ENCODE data around the gene PRR27. TPM values are rescaled to one million over a fixed set of nuclear protein-coding genes. Genes with fewer than 3 reads are reported as not detected.

PRR27 gene
- total and polyA plus RNA-seq, 7 donors: not detected

DNA sequence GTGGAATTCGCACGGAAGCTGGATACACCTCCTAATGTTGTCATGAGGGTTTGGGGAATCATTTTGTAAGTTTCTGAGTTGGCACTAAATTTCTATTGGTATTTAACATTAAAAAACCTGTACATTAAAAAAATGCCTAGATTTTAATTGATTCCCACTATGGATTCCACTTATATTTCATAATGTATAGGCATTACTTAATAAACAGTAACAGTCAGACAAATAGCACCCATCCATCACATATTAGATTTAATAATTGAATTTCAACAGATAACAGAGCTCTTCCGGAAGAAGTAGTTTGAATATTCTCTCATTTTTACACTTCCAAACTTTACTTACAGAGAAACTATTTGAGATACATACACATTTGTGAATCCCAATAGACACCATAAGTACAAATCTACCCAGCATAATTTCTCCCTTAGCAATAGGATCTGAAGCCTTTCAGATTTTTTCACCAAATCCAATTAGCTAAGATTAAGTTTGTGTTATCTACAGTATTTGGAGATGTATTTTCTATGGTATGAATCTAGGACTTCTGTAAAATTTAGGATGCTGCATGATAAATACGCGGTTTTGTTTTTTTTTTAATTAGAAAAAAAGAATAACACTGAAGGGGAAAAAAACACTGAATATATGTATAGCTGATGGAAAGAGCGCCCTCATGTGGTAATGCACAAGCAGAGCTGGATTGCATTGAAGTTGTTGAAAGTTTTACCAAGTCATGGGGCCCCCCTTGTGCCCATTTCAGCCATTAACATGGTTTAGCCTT is 29.3 kb downstream of the PRR27 start:
- ATAC-seq (no peak), DNase-seq (no peak)
- WGBS, 3 donors: 51 to 58% (median 54%) methylated on average over 6 of the region's 6 CpGs
- Histone ChIP-seq H3K27ac (no peak overlapping the region), H3K36me3 (ENCODE audit: insufficient read depth in 1 of 2, low read depth in 1 of 2) (no peaks in the 10 kb centered on the region), H3K9me3 (no peaks in the 10 kb centered on the region), H3K4me3 (no peak overlapping the region), H3K27me3 (ENCODE audit: insufficient read depth in 3 of 3, low read length in 2 of 3) (no peaks in the 10 kb centered on the region), H3K4me1 (no peaks in the 10 kb centered on the region)
- TF ChIP-seq, protein P1, sequence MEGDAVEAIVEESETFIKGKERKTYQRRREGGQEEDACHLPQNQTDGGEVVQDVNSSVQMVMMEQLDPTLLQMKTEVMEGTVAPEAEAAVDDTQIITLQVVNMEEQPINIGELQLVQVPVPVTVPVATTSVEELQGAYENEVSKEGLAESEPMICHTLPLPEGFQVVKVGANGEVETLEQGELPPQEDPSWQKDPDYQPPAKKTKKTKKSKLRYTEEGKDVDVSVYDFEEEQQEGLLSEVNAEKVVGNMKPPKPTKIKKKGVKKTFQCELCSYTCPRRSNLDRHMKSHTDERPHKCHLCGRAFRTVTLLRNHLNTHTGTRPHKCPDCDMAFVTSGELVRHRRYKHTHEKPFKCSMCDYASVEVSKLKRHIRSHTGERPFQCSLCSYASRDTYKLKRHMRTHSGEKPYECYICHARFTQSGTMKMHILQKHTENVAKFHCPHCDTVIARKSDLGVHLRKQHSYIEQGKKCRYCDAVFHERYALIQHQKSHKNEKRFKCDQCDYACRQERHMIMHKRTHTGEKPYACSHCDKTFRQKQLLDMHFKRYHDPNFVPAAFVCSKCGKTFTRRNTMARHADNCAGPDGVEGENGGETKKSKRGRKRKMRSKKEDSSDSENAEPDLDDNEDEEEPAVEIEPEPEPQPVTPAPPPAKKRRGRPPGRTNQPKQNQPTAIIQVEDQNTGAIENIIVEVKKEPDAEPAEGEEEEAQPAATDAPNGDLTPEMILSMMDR (IDR thresholded peaks at IDR 0.05): peak; percentile 9
- intact Hi-C loops (cut with DNase I): no loop called here

DNA sequence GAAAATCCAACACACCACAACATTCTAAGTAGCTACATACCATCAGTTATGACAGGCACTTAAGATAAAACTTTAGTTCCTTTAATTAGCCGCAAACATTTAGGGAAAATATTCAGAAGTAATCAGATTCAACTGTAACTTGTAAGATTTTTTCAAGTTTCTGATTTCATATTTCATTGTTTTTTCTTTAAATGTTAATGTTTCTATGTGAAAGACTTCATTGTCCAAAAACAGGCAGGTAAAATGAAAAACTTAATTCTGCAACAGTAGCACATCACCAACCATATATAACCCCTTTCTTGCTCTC is 29.9 kb downstream of the PRR27 start:
- WGBS, 3 donors: 61 to 77% (median 63%) methylated on average over 1 of the region's 1 CpG
- H3K27ac ChIP-seq: no peak overlapping the region
- no peak overlapping the region for H3K4me3 ChIP-seq
- DNase-seq (no peak), ATAC-seq (no peak)
- no peaks in the 10 kb centered on the region for H3K27me3 ChIP-seq (ENCODE audit: insufficient read depth in 3 of 3, low read length in 2 of 3)
- H3K9me3 ChIP-seq: no peaks in the 10 kb centered on the region
- intact Hi-C loops (cut with DNase I): no loop called here
- no peaks in the 10 kb centered on the region for H3K4me1 ChIP-seq
- no peaks in the 10 kb centered on the region for H3K36me3 ChIP-seq (ENCODE audit: insufficient read depth in 1 of 2, low read depth in 1 of 2)
- TF ChIP-seq, protein P1 (IDR thresholded peaks at IDR 0.05): no peak

DNA sequence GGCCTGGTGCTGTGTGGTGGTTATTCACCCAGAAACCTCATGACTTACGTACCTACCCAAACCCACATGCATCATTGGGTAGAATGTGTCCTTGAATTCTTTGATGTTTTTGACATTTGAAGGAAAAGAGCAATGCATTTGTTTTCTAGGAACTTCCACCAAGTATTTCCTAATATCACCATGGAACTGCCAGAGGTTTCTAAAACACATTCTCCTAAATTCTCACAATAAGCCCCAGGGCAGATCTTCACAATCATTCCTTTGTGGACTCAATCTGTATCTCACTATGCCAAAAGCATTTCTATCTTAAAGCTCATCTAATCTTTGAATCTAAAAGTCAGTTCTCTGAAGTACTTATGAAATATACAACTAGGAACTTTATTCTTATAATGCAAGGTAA is 33.2 kb downstream of the PRR27 start:
- H3K36me3 ChIP-seq (ENCODE audit: insufficient read depth in 1 of 2, low read depth in 1 of 2): no peaks in the 10 kb centered on the region
- H3K4me1 ChIP-seq: no peaks in the 10 kb centered on the region
- no peak for DNase-seq
- no peaks in the 10 kb centered on the region for H3K9me3 ChIP-seq
- ATAC-seq: no peak
- H3K27ac ChIP-seq: no peak overlapping the region
- no peaks in the 10 kb centered on the region for H3K27me3 ChIP-seq (ENCODE audit: insufficient read depth in 3 of 3, low read length in 2 of 3)
- H3K4me3 ChIP-seq: no peak overlapping the region
- TF ChIP-seq, protein P1 (IDR thresholded peaks at IDR 0.05): no peak
- WGBS, 3 donors: 85 to 90% (median 86%) methylated on average over 1 of the region's 1 CpG
- intact Hi-C loops (cut with DNase I): no loop called here

DNA sequence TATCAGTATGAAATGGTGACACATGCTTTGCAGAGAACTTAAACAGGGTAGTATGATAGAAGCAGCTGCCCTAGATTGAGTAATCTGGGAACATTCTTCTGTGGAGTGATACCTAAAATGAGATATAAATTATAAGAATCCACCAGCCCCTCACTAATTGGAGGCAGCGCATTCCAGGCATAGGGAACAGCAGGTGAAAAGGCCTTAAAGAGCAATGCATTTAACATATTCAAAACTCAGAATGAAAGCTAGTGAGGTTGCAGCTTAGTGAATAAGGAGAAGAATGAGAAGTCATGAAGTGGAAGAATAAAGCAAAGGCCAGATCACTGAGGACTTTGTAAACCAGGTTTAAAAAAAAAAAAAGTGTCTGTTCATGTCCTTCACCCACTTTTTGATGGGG is 36.5 kb downstream of the PRR27 start:
- 92 to 96% (median 95%) methylated on average over 1 of the region's 1 CpG for WGBS, 3 donors

More for the DNA sequence above, 36.5 kb downstream of the PRR27 start:
- Histone ChIP-seq H3K36me3 (ENCODE audit: insufficient read depth in 1 of 2, low read depth in 1 of 2) (no peaks in the 10 kb centered on the region), H3K4me3 (no peak overlapping the region), H3K4me1 (no peaks in the 10 kb centered on the region), H3K27ac (no peak overlapping the region), H3K9me3 (no peaks in the 10 kb centered on the region), H3K27me3 (ENCODE audit: insufficient read depth in 3 of 3, low read length in 2 of 3) (no peaks in the 10 kb centered on the region)
- TF ChIP-seq, protein P1 (IDR thresholded peaks at IDR 0.05): no peak
- intact Hi-C loops (cut with DNase I): no loop called here
- ATAC-seq: no peak
- DNase-seq: no peak

Measured in psoas muscle (tissue), 8 donors.